BLaER1 (cell line): ENCODE measurements around the gene ATP6V0A1.
"Not testable (repeated sequence)": the region's sequence is repeated elsewhere in the genome, so short reads cannot be mapped to it uniquely, and the experiment has no call there.

Experiments used
- H3K27ac ChIP-seq: shearing (Covaris generic); formaldehyde crosslinking; 2 replicates; pipeline ENCODE4 v1.8.1; 2022
- H3K27me3 ChIP-seq: shearing (Covaris generic); formaldehyde crosslinking; 2 replicates; pipeline ENCODE4 v1.8.1; 2022
- H3K36me3 ChIP-seq: shearing (Covaris generic); formaldehyde crosslinking; 2 replicates; pipeline ENCODE4 v1.8.1; 2022
- H3K4me1 ChIP-seq: shearing (Covaris generic); formaldehyde crosslinking; 2 replicates; pipeline ENCODE4 v1.8.1; 2022
- H3K4me2 ChIP-seq: shearing (Covaris generic); formaldehyde crosslinking; 2 replicates; pipeline ENCODE4 v1.8.1; 2022
- H3K4me3 ChIP-seq: shearing (Covaris generic); formaldehyde crosslinking; 2 replicates; pipeline ENCODE4 v1.8.1; 2022
- H3K9ac ChIP-seq: shearing (Covaris generic); formaldehyde crosslinking; 2 replicates; pipeline ENCODE4 v1.8.1; 2022
- H3K9me3 ChIP-seq: shearing (Covaris generic); formaldehyde crosslinking; 2 replicates; pipeline ENCODE4 v1.8.1; 2022
- H4K20me1 ChIP-seq: shearing (Covaris generic); formaldehyde crosslinking; 2 replicates; pipeline ENCODE4 v1.8.1; 2022
- Cebpa-rat ChIP-seq: shearing (Covaris generic); IDR thresholded peaks from 2 replicates; pipeline ENCODE4 v1.8.1; 2022

The ATP6V0A1 gene

GRCh38 chr17:42458497-42459255, at the start of gene ATP6V0A1:
Gene ATP6V0A1, plus strand, starts transcription at chr17:42458878. Its CDS starts 2,017 bp downstream, at chr17:42460895.
- no peak within 1 kb of the TSS for H3K27ac ChIP-seq
- TF ChIP-seq Cebpa-rat, result no peak

GRCh38 chr17:42409523-42410318, 49.0 kb upstream of the ATP6V0A1 start:
- H3K9ac ChIP-seq, result no peak overlapping the region
- H3K27ac ChIP-seq, result no peak overlapping the region
- H3K4me3 ChIP-seq, result no peak overlapping the region
- no peaks in the 10 kb centered on the region for H3K36me3 ChIP-seq
- H3K4me2 ChIP-seq, result no peak overlapping the region
- H3K4me1 ChIP-seq, result peaks cover 25% of the 10 kb centered on the region
- TF ChIP-seq Cebpa-rat, result no peak
- H3K27me3 ChIP-seq, result no peaks in the 10 kb centered on the region
- no peaks in the 10 kb centered on the region for H4K20me1 ChIP-seq
- no peaks in the 10 kb centered on the region for H3K9me3 ChIP-seq

More at GRCh38 chr17:42458497-42459255, at the start of gene ATP6V0A1:
- H4K20me1 ChIP-seq, result peaks cover 32% of the 10 kb centered on the region
- no peaks in the 10 kb centered on the region for H3K9me3 ChIP-seq
- no peak within 1 kb of the TSS for H3K9ac ChIP-seq
- peaks cover 60% of the 10 kb centered on the region for H3K4me1 ChIP-seq
- H3K36me3 ChIP-seq, result no peaks in the 10 kb centered on the region
- H3K27me3 ChIP-seq, result peaks cover 19% of the 10 kb centered on the region
- peak within 1 kb of the TSS; percentile 62 for H3K4me3 ChIP-seq
- H3K4me2 ChIP-seq, result peak within 1 kb of the TSS; percentile 87

- no peak for TF ChIP-seq Cebpa-rat
- Histone ChIP-seq H3K9ac (no peak overlapping the region), H3K27ac (no peak overlapping the region), H4K20me1 (no peaks in the 10 kb centered on the region), H3K4me2 (no peak overlapping the region), H3K9me3 (no peaks in the 10 kb centered on the region), H3K36me3 (no peaks in the 10 kb centered on the region), H3K27me3 (no peaks in the 10 kb centered on the region), H3K4me1 (peaks cover 30% of the 10 kb centered on the region), H3K4me3 (no peak overlapping the region)
Observed at GRCh38 chr17:42410319-42410685, 48.4 kb upstream of the ATP6V0A1 start.

- Histone ChIP-seq H3K4me2 (no peak overlapping the region), H3K27me3 (no peaks in the 10 kb centered on the region), H3K4me1 (peaks cover 33% of the 10 kb centered on the region), H3K36me3 (no peaks in the 10 kb centered on the region), H3K4me3 (no peak overlapping the region), H3K9ac (no peak overlapping the region), H3K27ac (no peak overlapping the region), H3K9me3 (no peaks in the 10 kb centered on the region), H4K20me1 (no peaks in the 10 kb centered on the region)
- no peak for TF ChIP-seq Cebpa-rat
Observed at GRCh38 chr17:42411361-42411760, 47.3 kb upstream of the ATP6V0A1 start.

- no peaks in the 10 kb centered on the region for H3K36me3 ChIP-seq
- H3K4me1 ChIP-seq, result peaks cover 28% of the 10 kb centered on the region
- no peaks in the 10 kb centered on the region for H4K20me1 ChIP-seq
- no peaks in the 10 kb centered on the region for H3K9me3 ChIP-seq
- H3K4me2 ChIP-seq, result no peak overlapping the region
- no peak overlapping the region for H3K4me3 ChIP-seq
- no peaks in the 10 kb centered on the region for H3K27me3 ChIP-seq
- H3K9ac ChIP-seq, result no peak overlapping the region
- TF ChIP-seq Cebpa-rat, result no peak
- H3K27ac ChIP-seq, result no peak overlapping the region
Observed at GRCh38 chr17:42411905-42412679, 46.6 kb upstream of the ATP6V0A1 start.

- Histone ChIP-seq H3K9me3 (no peaks in the 10 kb centered on the region), H3K9ac (no peak overlapping the region), H3K4me2 (peak overlapping the region; percentile 14; the same call in 1 of the 2 replicates), H3K4me3 (no peak overlapping the region), H4K20me1 (no peaks in the 10 kb centered on the region), H3K36me3 (no peaks in the 10 kb centered on the region), H3K27ac (no peak overlapping the region), H3K27me3 (no peaks in the 10 kb centered on the region), H3K4me1 (peaks cover 28% of the 10 kb centered on the region)
- no peak for TF ChIP-seq Cebpa-rat
Observed at GRCh38 chr17:42413464-42414040, 45.1 kb upstream of the ATP6V0A1 start.

- H3K4me3 ChIP-seq, result peak overlapping the region; percentile 34; the same call in 1 of the 2 replicates
- no peak overlapping the region for H3K9ac ChIP-seq
- H3K9me3 ChIP-seq, result no peaks in the 10 kb centered on the region
- H3K27ac ChIP-seq, result peak overlapping the region; percentile 28; the same call in 1 of the 2 replicates
- no peak for TF ChIP-seq Cebpa-rat
- H3K27me3 ChIP-seq, result peaks cover 11% of the 10 kb centered on the region
- H4K20me1 ChIP-seq, result no peaks in the 10 kb centered on the region
- no peaks in the 10 kb centered on the region for H3K36me3 ChIP-seq
- peak overlapping the region; percentile 88 for H3K4me2 ChIP-seq
- peaks cover 28% of the 10 kb centered on the region for H3K4me1 ChIP-seq
Observed at GRCh38 chr17:42414704-42415409, 43.8 kb upstream of the ATP6V0A1 start.

GRCh38 chr17:42417981-42418380, 40.7 kb upstream of the ATP6V0A1 start:
- Histone ChIP-seq H3K4me1 (peaks cover 28% of the 10 kb centered on the region), H3K27me3 (peaks cover 42% of the 10 kb centered on the region), H4K20me1 (peaks cover 13% of the 10 kb centered on the region; the same call in 1 of the 2 replicates)
- H3K9me3 ChIP-seq, H3K36me3 ChIP-seq, H3K4me2 ChIP-seq, H3K9ac ChIP-seq, H3K4me3 ChIP-seq, H3K27ac ChIP-seq: not testable (repeated sequence)

GRCh38 chr17:42421136-42421506, 37.6 kb upstream of the ATP6V0A1 start:
- Histone ChIP-seq H3K4me2 (no peak overlapping the region), H4K20me1 (peaks cover 17% of the 10 kb centered on the region; the same call in 1 of the 2 replicates), H3K4me1 (peaks cover under 1% of the 10 kb centered on the region; the same call in 1 of the 2 replicates), H3K27ac (no peak overlapping the region), H3K36me3 (no peaks in the 10 kb centered on the region), H3K27me3 (peaks cover 72% of the 10 kb centered on the region), H3K9me3 (no peaks in the 10 kb centered on the region), H3K9ac (no peak overlapping the region), H3K4me3 (no peak overlapping the region)
- no peak for TF ChIP-seq Cebpa-rat
